Measurements from ENCODE around the gene CTH. TPM values are rescaled to one million over a fixed set of nuclear protein-coding genes. Genes with fewer than 3 reads are reported as not detected.

Gene CTH
- total RNA-seq, 1 experiment from 2014 or later: 33.9 TPM

- Histone ChIP-seq H2AFZ (no peak overlapping the region), H3K9me2 (ENCODE audit: insufficient read depth) (no peaks in the 10 kb centered on the region), H4K20me1 (ENCODE audit: insufficient read depth) (peaks cover 6% of the 10 kb centered on the region; the same call in 1 of the 2 replicates), H3K4me1 (replicated peaks; ENCODE audit: insufficient read depth) (no peaks in the 10 kb centered on the region), H3K9me3 (ENCODE audit: insufficient read depth, low read depth) (no peaks in the 10 kb centered on the region), H3K36me3 (ENCODE audit: low read depth) (peaks cover 30% of the 10 kb centered on the region), H3K4me3 (no peak overlapping the region), H3F3A (ENCODE audit: insufficient read depth, low read depth) (no peaks in the 10 kb centered on the region), H3K4me2 (no peak overlapping the region), H3K27me3 (ENCODE audit: insufficient read depth, low read depth) (no peaks in the 10 kb centered on the region), H3K27ac (no peak overlapping the region), H3K79me2 (ENCODE audit: low read depth) (no peaks in the 10 kb centered on the region)
- TF ChIP-seq CTCF (conservative IDR thresholded peaks at IDR 0.05) (no peak), EZH2 (IDR thresholded peaks at IDR 0.05; ENCODE audit: low read depth) (no peak)
- intact Hi-C loops (cut with micrococcal nuclease; ENCODE audit: unreplicated experiment): loop anchor here (10.0 kb wide), 1 partner anchor 155 kb away; no protein-coding TSS in a partner anchor
- no TSS peak for BruUV-seq (replicated peaks)
- CTCF ChIA-PET: no interaction called here
- DNase-seq: peak in 1 of 2 experiments; percentile 37
- POLR2A ChIA-PET (ENCODE audit: unreplicated experiment): no interaction called here
Measured at GRCh38 chr1:70429757-70430156, 18.7 kb downstream of the CTH start.

GRCh38 chr1:70431317-70431716, 20.2 kb downstream of the CTH start:
- no peaks in the 10 kb centered on the region for H3K9me3 ChIP-seq (ENCODE audit: insufficient read depth, low read depth)
- ChIA-PET CTCF (no interaction called here), POLR2A (ENCODE audit: unreplicated experiment) (no interaction called here)
- no peak overlapping the region for H2AFZ ChIP-seq
- no peaks in the 10 kb centered on the region for H3K9me2 ChIP-seq (ENCODE audit: insufficient read depth)
- no peaks in the 10 kb centered on the region for H3K79me2 ChIP-seq (ENCODE audit: low read depth)
- H4K20me1 ChIP-seq (ENCODE audit: insufficient read depth): peaks cover 6% of the 10 kb centered on the region; the same call in 1 of the 2 replicates
- no peak overlapping the region for H3K4me3 ChIP-seq
- no peak for TF ChIP-seq CTCF (conservative IDR thresholded peaks at IDR 0.05)
- no peak for TF ChIP-seq EZH2 (IDR thresholded peaks at IDR 0.05; ENCODE audit: low read depth)
- H3K36me3 ChIP-seq (ENCODE audit: low read depth): peaks cover 29% of the 10 kb centered on the region; the same call in 1 of the 2 replicates
- H3F3A ChIP-seq (ENCODE audit: insufficient read depth, low read depth): no peaks in the 10 kb centered on the region
- no peak overlapping the region for H3K4me2 ChIP-seq
- no peaks in the 10 kb centered on the region for H3K4me1 ChIP-seq (replicated peaks; ENCODE audit: insufficient read depth)
- peak in 1 of 2 experiments; percentile 19 for DNase-seq
- intact Hi-C loops (cut with micrococcal nuclease; ENCODE audit: unreplicated experiment): no loop called here
- no TSS peak for BruUV-seq (replicated peaks)
- no peaks in the 10 kb centered on the region for H3K27me3 ChIP-seq (ENCODE audit: insufficient read depth, low read depth)
- H3K27ac ChIP-seq: no peak overlapping the region

- H3K27ac ChIP-seq: no peak overlapping the region
- H3K27me3 ChIP-seq (ENCODE audit: insufficient read depth, low read depth): no peaks in the 10 kb centered on the region
- H4K20me1 ChIP-seq (ENCODE audit: insufficient read depth): peaks cover 6% of the 10 kb centered on the region; the same call in 1 of the 2 replicates
- intact Hi-C loops (cut with micrococcal nuclease; ENCODE audit: unreplicated experiment): no loop called here
- H2AFZ ChIP-seq: no peak overlapping the region
- BruUV-seq (replicated peaks): no TSS peak
- peaks cover 27% of the 10 kb centered on the region; the same call in 1 of the 2 replicates for H3K36me3 ChIP-seq (ENCODE audit: low read depth)
- no peaks in the 10 kb centered on the region for H3K79me2 ChIP-seq (ENCODE audit: low read depth)
- TF ChIP-seq EZH2 (IDR thresholded peaks at IDR 0.05; ENCODE audit: low read depth): no peak
- no peak for TF ChIP-seq CTCF (conservative IDR thresholded peaks at IDR 0.05)
- no peak overlapping the region for H3K4me3 ChIP-seq
- no peaks in the 10 kb centered on the region for H3K4me1 ChIP-seq (replicated peaks; ENCODE audit: insufficient read depth)
- ChIA-PET CTCF (no interaction called here), POLR2A (ENCODE audit: unreplicated experiment) (no interaction called here)
- H3F3A ChIP-seq (ENCODE audit: insufficient read depth, low read depth): no peaks in the 10 kb centered on the region
- no peaks in the 10 kb centered on the region for H3K9me2 ChIP-seq (ENCODE audit: insufficient read depth)
- DNase-seq: peak in 1 of 2 experiments; percentile 30
- no peaks in the 10 kb centered on the region for H3K9me3 ChIP-seq (ENCODE audit: insufficient read depth, low read depth)
- H3K4me2 ChIP-seq: no peak overlapping the region
Measured at GRCh38 chr1:70431874-70432273, 20.8 kb downstream of the CTH start.
